GM12892 (cell line): ENCODE data around the gene FLT1.

Experiments
- POLR2A ChIP-seq: IDR thresholded peaks from 2 replicates; pipeline ENCODE4 v1.6.1; 2011; ENCODE audit warnings: low read depth, low read length, control low read depth
- POLR2AphosphoS5 ChIP-seq: IDR thresholded peaks from 2 replicates; pipeline ENCODE4 v1.6.1; 2011; ENCODE audit warnings: low read depth, low read length, control low read depth
- TAF1 ChIP-seq: IDR thresholded peaks from 2 replicates; pipeline ENCODE4 v1.6.1; 2011; ENCODE audit warnings: low read depth, mild to moderate bottlenecking, control low read depth, low read length, borderline replicate concordance

- no peak for TF ChIP-seq POLR2A
- no peak for TF ChIP-seq POLR2AphosphoS5
- TF ChIP-seq TAF1: no peak
Observed at GRCh38 chr13:28412981-28413380, 81.9 kb downstream of the FLT1 start.
